ENCODE data around the gene ZNF157.

ZNF157 gene

DNA sequence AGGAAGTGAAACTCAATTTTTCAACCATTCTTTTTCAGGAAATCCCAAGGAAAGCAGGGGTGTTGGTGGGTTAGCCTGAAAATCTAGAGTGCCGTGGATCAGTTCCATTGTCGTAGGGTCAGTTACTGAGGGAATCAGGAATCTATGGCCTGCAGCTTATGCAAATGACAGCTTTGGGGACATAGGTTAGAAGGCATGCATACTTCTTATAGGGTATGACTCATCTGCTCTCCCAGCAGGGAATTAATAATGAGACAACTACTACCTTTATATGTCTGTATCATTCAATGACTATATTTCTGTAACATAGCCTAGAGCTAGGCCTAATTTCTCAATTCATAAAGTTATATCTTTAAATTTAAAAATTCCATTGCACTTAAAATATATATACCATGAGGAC is 76.1 kb downstream of the ZNF157 start:
- Histone ChIP-seq H3K4me2 (ENCODE audit: low read length) (no peak overlapping the region), H3K4me1 (ENCODE audit: insufficient read depth, low read length, severe bottlenecking) (no peaks in the 10 kb centered on the region), H3K9me3 (ENCODE audit: low read length) (peaks cover 2% of the 10 kb centered on the region; the same call in 1 of the 2 replicates), H2AFZ (ENCODE audit: low read length) (no peak overlapping the region), H3K79me2 (ENCODE audit: insufficient read depth, low read length) (no peaks in the 10 kb centered on the region), H4K20me1 (ENCODE audit: insufficient read depth, low read length) (no peaks in the 10 kb centered on the region), H3K27ac (ENCODE audit: low read depth, low read length, poor library complexity, severe bottlenecking) (no peak overlapping the region), H3K36me3 (ENCODE audit: insufficient read depth, low read length) (peaks cover 32% of the 10 kb centered on the region), H3F3A (ENCODE audit: insufficient read depth, low read length) (no peaks in the 10 kb centered on the region), H3K9ac (ENCODE audit: low read length) (no peak overlapping the region), H3K9me2 (ENCODE audit: low read depth, low read length) (no peaks in the 10 kb centered on the region), H3K4me3 (ENCODE audit: low read depth, low read length, poor library complexity, severe bottlenecking) (no peak overlapping the region), H3K27me3 (ENCODE audit: insufficient read depth, low read length) (no peaks in the 10 kb centered on the region)
- no peak for TF ChIP-seq CTCF (IDR thresholded peaks at IDR 0.05; ENCODE audit: low read length)
- TF ChIP-seq EZH2 (IDR thresholded peaks at IDR 0.05; ENCODE audit: borderline replicate concordance, low read length) = no peak

GRCh38 chrX:47446971-47447370 is 76.6 kb downstream of the ZNF157 start:
- Histone ChIP-seq H3K4me3 (ENCODE audit: low read depth, low read length, poor library complexity, severe bottlenecking) (no peak overlapping the region), H3K27ac (ENCODE audit: low read depth, low read length, poor library complexity, severe bottlenecking) (no peak overlapping the region), H2AFZ (ENCODE audit: low read length) (no peak overlapping the region), H3K79me2 (ENCODE audit: insufficient read depth, low read length) (no peaks in the 10 kb centered on the region), H3K27me3 (ENCODE audit: insufficient read depth, low read length) (no peaks in the 10 kb centered on the region), H3F3A (ENCODE audit: insufficient read depth, low read length) (no peaks in the 10 kb centered on the region), H4K20me1 (ENCODE audit: insufficient read depth, low read length) (no peaks in the 10 kb centered on the region), H3K9me2 (ENCODE audit: low read depth, low read length) (no peaks in the 10 kb centered on the region), H3K4me2 (ENCODE audit: low read length) (no peak overlapping the region), H3K4me1 (ENCODE audit: insufficient read depth, low read length, severe bottlenecking) (no peaks in the 10 kb centered on the region), H3K9me3 (ENCODE audit: low read length) (peaks cover 2% of the 10 kb centered on the region; the same call in 1 of the 2 replicates), H3K9ac (ENCODE audit: low read length) (no peak overlapping the region), H3K36me3 (ENCODE audit: insufficient read depth, low read length) (peaks cover 34% of the 10 kb centered on the region)
- no peak for TF ChIP-seq EZH2 (IDR thresholded peaks at IDR 0.05; ENCODE audit: borderline replicate concordance, low read length)
- no peak for TF ChIP-seq CTCF (IDR thresholded peaks at IDR 0.05; ENCODE audit: low read length)

- no peaks in the 10 kb centered on the region for H3K27me3 ChIP-seq (ENCODE audit: insufficient read depth, low read length)
- H3K36me3 ChIP-seq (ENCODE audit: insufficient read depth, low read length) = peaks cover 41% of the 10 kb centered on the region
Measured at GRCh38 chrX:47447607-47448006, 77.2 kb downstream of the ZNF157 start.

More at GRCh38 chrX:47447607-47448006, 77.2 kb downstream of the ZNF157 start:
- H3K27ac ChIP-seq (ENCODE audit: low read depth, low read length, poor library complexity, severe bottlenecking) = no peak overlapping the region
- no peak overlapping the region for H3K9ac ChIP-seq (ENCODE audit: low read length)
- no peak overlapping the region for H3K4me3 ChIP-seq (ENCODE audit: low read depth, low read length, poor library complexity, severe bottlenecking)
- no peaks in the 10 kb centered on the region for H4K20me1 ChIP-seq (ENCODE audit: insufficient read depth, low read length)
- H3K4me1 ChIP-seq (ENCODE audit: insufficient read depth, low read length, severe bottlenecking) = no peaks in the 10 kb centered on the region
- no peaks in the 10 kb centered on the region for H3F3A ChIP-seq (ENCODE audit: insufficient read depth, low read length)
- no peaks in the 10 kb centered on the region for H3K79me2 ChIP-seq (ENCODE audit: insufficient read depth, low read length)
- H2AFZ ChIP-seq (ENCODE audit: low read length) = no peak overlapping the region
- no peak overlapping the region for H3K4me2 ChIP-seq (ENCODE audit: low read length)
- H3K9me3 ChIP-seq (ENCODE audit: low read length) = peaks cover 2% of the 10 kb centered on the region; the same call in 1 of the 2 replicates
- TF ChIP-seq CTCF (IDR thresholded peaks at IDR 0.05; ENCODE audit: low read length) (no peak), EZH2 (IDR thresholded peaks at IDR 0.05; ENCODE audit: borderline replicate concordance, low read length) (no peak)
- no peaks in the 10 kb centered on the region for H3K9me2 ChIP-seq (ENCODE audit: low read depth, low read length)

All from OCI-LY1 (cell line).